NCI-H1436 treated with DMSO at 0.1 percent for 48 hours (cell line): ENCODE results near the gene NUTM1.
"Not testable (repeated sequence)": the region's sequence is repeated elsewhere in the genome, so short reads cannot be mapped to it uniquely, and the experiment has no call there.

ENCODE experiments used
- DNase-seq: peaks from one replicate; lab custom pipeline; 2025; lab: John Stamatoyannopoulos, UW

NUTM1 gene

GRCh38 chr15:34337557-34338306 is 5.4 kb upstream of the NUTM1 start, which contains the start of gene SLC12A6:
SLC12A6 (minus strand) TSS chr15:34337781; CDS start chr15:34336680, 1,101 bp downstream.
- DNase-seq = no peak

GRCh38 chr15:34338347-34338746 is 4.8 kb upstream of the NUTM1 start:
- no peak for DNase-seq

DNA sequence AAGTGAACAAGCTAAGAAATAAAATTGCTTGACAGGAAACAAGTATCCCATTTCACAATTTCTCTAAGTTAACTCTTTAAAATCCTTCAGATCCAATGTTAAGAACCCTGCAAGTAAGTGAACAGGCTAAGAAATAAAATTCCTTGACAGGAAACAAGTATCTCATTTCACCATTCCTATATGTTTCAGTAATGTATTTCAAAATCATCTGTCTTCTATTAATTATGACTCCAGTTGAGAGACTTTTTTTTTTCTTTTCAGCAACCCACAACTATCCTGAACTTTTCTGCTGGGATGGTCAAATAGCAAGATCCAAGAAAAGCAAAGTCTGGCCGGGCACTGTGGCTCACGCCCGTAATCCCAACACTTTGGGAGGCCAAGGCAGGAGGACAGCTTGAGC is 3.2 kb upstream of the NUTM1 start:
- DNase-seq = no peak

DNA sequence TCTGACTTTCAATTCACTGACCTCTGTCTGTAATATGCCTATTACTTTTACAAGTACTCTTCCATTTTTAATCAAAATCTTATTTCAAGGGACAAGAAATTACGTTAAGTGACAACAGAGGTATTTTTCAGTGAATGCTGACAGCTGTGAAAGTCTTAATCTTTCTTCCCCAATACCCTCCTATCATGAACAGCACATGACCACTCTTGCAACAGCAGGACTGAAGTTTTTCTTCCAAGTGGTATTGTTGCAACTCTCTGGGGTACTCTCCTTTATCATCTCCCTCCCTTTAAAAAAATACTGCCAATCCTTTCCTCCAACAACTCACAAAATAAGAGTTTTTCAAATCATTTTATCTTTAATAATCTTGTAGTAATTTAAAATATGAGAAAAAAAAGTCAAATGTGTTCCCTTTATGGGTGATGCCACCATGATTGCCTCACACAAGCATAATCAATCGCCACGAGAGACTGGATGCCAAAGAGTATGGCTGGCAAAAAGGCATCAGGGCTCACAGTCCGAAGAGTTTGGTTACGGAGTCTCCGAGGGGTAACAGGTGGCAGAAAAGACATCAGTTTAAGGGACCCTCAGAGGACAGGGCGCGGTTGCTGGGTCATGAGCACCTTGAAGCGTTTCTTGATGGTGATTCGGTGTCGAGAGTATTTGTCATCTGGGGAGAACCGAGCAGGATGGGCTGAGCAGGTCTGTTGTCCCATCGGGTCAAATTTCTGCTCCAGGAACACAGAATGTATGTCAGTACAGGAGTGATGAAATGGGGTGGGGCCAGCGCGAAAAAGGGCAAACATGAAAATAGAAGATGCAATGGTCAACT is 1.5 kb upstream of the NUTM1 start:
- no peak for DNase-seq

DNA sequence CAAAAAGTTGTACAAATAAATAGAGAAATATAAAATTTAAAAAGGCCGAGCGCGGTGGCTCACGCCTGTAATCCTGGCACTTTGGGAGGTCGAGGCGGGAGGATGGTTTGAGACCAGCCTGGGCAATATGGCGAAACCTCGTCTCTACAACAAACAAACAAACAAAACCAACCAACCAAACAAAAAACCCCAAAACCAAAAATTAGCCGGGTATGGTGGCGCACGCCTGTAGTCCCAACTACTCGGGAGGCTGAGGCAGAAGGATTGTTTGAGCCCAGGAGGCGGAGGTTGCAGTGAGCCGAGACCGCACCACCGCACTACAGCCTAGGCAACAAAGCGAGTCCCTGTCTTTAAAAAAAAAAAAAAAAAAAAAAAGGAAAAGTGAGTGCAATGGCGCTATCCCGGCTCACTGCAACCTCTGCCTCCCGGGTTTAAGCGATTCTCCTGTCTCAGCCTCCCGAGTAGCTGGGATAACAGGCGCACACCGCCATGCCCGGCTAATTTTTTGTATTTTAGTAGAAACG is 840 bp upstream of the NUTM1 start:
- not testable (repeated sequence) for DNase-seq

DNA sequence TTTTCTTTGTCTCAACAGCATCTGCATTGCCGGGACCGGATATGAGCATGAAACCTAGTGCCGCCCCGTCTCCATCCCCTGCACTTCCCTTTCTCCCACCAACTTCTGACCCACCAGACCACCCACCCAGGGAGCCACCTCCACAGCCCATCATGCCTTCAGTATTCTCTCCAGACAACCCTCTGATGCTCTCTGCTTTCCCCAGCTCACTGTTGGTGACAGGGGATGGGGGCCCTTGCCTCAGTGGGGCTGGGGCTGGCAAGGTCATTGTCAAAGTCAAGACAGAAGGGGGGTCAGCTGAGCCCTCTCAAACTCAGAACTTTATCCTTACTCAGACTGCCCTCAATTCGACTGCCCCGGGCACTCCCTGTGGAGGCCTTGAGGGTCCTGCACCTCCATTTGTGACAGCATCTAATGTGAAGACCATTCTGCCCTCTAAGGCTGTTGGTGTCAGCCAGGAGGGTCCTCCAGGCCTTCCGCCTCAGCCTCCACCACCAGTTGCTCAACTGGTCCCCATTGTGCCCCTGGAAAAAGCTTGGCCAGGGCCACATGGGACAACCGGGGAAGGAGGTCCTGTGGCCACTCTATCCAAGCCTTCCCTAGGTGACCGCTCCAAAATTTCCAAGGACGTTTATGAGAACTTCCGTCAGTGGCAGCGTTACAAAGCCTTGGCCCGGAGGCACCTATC is 5.0 kb downstream of the NUTM1 start:
- no peak for DNase-seq

DNA sequence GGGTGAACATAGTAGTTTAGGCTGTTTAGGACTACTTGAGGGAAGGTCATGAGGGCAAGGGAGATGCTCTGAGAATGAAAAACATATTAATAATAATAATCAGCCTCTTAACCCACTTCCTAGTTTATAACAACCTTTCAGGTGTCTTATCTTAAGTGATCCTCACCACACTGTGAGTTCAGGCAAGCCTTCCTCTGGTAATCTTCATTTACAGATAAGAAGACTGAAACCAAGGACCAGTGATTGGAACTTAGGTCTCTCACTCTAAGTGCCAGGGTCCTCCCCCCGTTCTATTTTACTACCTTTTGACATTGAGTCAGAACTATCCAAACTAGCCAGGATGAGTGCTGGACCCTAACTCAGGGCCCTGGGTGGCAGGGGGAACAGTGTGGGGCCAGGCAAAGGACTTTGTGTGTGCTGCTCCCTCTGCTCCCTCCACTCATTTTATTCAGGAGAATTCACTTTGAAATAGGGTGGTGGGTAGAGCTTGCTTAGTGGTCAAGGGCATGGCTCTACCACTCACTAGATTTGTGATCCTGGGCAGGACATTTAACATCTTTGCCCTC is 5.7 kb downstream of the NUTM1 start:
- no peak for DNase-seq

DNA sequence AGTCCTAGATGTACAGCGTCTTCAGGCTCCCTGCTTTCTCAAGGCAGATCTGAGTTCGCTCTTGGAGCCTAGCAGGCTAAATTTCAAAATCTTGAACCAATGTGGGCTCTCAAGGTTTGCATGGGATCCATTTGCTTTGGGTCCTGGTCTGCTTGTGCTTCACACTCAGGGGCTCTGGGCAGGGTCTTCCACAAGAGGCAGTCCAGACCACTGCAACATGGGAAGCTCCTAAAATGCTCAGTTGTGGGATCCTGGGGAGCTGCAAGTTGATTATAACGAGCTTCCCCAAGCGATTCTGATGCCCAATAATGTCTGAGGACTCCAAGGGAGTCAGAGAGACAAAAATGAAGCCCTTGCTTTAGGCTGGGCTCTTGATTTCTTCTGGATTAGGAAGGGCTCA is 6.7 kb downstream of the NUTM1 start:
- DNase-seq = no peak

GRCh38 chr15:34352996-34353395 is 9.9 kb downstream of the NUTM1 start:
- DNase-seq = not testable (repeated sequence)

DNA sequence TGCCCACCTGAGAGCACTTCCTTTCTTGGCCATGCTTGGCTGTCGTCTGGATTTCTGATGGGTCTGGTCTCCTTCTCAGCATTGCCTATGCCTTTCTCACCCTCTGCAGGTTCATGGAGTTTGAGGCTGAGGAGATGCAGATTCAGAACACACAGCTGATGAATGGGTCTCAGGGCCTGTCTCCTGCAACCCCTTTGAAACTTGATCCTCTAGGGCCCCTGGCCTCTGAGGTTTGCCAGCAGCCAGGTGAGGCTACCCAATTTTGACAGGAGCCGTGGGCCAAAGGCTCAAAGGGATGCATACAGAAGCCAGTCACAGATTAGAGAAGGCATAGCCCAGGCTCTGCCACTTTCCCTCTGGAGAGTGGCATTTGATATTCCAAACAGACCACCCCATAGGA is 10.5 kb downstream of the NUTM1 start:
- DNase-seq = no peak

DNA sequence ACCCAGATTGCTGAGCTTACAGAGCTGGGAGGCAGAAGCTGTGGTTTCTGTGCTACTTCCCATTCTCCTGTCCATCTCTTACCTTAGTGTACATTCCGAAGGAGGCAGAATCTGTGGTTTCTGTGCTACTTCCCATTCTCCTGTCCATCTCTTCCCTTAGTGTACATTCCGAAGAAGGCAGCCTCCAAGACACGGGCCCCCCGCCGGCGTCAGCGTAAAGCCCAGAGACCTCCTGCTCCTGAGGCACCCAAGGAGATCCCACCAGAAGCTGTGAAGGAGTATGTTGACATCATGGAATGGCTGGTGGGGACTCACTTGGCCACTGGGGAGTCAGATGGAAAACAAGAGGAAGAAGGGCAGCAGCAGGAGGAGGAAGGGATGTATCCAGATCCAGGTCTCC is 11.2 kb downstream of the NUTM1 start:
- DNase-seq = no peak

DNA sequence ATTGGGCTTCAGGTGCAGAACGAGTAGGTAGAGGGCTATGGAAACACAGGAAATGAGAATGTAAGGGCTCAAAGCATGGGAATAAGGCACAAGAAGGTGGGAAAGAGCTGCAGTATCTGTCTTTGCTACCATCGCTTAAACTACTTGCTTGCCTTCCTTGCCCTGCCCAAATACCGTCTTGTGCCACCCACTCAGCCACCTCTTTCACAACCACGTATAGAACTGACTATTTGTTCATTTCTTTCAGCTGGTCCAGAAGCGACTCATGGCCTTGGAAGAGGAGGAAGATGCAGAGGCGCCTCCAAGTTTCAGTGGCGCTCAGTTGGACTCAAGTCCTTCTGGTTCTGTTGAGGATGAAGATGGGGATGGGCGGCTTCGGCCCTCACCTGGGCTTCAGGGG is 12.1 kb downstream of the NUTM1 start:
- no peak for DNase-seq

DNA sequence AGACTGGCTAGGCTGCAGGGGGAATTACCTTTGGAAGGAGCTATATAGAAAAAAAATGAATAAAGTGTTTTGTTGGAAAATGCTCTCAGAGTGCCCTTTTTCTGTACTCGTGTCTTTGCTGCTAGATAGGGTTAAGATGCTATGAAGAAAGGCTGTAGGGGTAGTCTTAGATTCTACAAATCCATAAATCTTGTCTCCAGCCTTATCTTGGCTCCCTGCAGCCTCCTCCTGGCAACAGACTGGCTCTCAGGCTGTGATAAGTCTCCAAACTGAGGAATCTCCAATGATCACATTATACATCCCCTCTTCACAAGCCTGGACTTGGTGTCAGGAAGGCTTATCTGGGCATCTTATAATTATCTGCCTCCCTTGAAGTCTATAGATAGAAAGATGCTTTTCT is 14.5 kb downstream of the NUTM1 start:
- DNase-seq = no peak

- DNase-seq = no peak
These were observed 15.3 kb downstream of the NUTM1 start for GRCh38 chr15:34358367-34358766.

GRCh38 chr15:34358948-34359347 is 15.8 kb downstream of the NUTM1 start:
- no peak for DNase-seq

- no peak for DNase-seq
These were observed 16.3 kb downstream of the NUTM1 start for GRCh38 chr15:34359416-34359815.

DNA sequence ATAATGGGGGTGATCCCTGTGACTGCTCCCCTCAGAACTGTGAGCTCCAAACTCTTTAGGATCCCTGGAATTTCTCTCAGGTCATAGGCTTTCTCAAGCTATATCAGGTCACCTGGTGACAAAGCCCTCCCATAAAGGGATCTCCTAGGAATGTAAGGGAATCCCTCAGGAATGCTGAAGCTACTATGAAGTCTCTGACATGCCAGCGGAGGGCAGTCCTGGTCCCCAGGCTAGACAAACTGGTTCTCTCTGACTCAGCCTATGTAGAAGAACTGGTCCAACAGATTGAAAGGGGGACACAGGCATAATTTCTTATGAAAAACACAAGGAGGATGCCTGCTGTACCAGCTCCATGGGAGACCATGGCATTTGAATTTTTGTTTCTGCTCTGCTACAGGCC is 17.2 kb downstream of the NUTM1 start:
- DNase-seq = no peak

DNA sequence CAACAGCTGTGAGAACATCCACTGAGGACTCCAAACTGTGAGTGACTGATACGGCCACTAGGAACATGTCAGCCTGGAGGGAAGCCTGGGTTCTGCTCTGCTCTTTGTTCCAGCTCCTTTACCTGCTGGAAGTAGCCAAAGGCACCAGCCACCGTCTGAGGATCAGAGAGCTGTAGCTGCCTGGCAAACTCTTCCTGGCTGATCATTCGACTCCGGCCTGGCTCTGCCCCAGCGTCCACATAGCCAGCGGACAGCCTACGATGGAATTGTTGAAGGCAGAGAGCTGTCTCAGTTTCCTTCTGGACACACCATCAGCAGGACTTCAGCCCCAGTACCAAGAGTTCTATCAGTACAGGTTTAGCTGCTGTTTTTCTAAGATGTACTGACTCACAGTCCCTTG is 18.2 kb downstream of the NUTM1 start:
- DNase-seq = no peak

DNA sequence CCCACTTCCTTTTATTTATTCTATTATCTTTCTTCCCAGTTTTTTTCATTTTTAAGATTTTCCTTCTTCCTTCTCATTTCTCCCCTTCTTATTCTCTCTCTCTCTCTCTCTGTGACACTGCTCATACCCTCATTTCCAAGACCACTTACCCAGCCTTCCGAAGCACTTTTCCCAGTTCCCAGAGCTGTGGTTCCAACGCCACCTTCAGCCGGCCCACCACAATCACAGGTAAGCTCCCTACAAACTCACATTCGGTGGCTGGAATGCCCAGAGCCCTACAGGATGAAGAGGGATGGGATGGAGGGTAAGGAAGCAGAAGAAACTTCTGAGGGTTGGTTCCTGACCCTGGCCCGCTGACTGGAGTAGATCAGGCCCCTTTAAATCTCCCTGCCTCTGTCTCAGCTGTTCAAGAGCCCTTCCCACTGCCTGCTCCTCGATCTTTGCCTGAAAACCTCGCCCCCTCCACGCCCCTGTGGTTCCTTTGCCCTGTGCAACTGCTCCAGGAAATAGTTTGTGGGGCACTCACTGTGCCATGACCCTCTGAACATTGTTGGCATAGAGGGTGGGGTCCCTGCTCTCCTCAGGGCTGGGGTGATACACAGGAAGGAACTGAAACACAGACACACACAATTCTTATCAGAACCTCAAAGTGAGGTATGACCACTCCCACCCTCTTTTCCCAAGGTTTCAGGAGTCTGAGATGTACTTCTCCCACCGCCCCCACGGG is 19.1 kb downstream of the NUTM1 start:
- no peak for DNase-seq

- no peak for DNase-seq
These were observed 20.9 kb downstream of the NUTM1 start for GRCh38 chr15:34364041-34364440.

DNA sequence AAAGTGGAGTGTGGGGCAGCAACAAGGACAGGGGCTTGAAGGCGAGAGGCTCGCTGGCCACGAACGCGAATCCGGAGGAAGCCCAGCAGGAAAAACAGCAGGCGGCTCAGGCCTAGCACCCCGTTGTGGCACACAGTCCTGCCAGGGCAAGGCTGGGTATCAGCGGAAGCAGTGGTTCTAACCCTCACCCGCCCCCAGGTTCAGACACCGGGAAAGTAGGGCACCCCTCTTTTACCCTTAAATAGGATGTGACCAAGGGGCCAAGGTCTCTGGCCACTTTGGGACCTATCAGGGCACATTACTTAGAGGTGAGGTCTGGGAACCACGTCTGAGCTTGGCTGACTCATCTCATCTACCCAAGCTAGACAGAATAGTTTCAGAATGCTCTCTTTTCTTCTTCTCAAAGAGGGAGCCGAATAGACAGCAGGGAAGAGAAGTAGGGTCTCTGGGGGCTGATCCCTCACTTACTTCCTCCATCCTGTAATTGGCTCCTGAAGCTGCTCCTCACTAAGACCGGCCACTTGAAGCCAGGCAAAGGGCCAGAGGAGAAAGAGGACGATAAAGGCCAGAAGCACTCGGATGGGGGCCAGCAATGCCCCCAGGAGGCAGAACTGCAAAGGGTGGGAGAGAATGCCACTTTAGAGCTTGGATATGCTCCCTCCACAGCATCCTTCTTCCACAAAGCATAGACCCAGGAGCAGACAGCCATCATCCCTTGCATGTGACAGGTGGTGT is 22.1 kb downstream of the NUTM1 start:
- no peak for DNase-seq
